Left lung (tissue), 10 donors: ENCODE measurements around the gene IRGC. TPM values are rescaled to one million over a fixed set of nuclear protein-coding genes. Genes with fewer than 3 reads are reported as not detected.

Experiments
- ATAC-seq: fragments of 200-7000 bp; cut with Tn5 transposase; one replicate; pipeline ENCODE4 v1.9.1; 2020; ENCODE audit warnings: moderate library complexity
- DNase-seq, 4 donors: peaks; one replicate each; pipeline ENCODE4 v3.0.0-alpha.2; 2013 to 2020
- H3K27ac ChIP-seq, 2 donors: fragments of 200-600 bp; sonication (generic) in 1 of 2; one replicate each; pipeline versions ENCODE4 v1.5.0 to v1.8.0; 2020 to 2021
- H3K27me3 ChIP-seq, 2 donors: fragments of 200-600 bp; sonication (generic) in 1 of 2; one replicate each; pipeline versions ENCODE4 v1.5.0 to v1.8.0; 2020 to 2021
- H3K36me3 ChIP-seq, 2 donors: fragments of 200-600 bp; sonication (generic) in 1 of 2; one replicate each; pipeline versions ENCODE4 v1.5.0 to v1.8.0; 2020 to 2021
- H3K4me1 ChIP-seq, 2 donors: fragments of 200-600 bp; one replicate each; pipeline ENCODE4 v1.8.0; 2021
- H3K4me3 ChIP-seq, 2 donors: fragments of 200-600 bp; sonication (generic) in 1 of 2; one replicate each; pipeline versions ENCODE4 v1.5.0 to v1.8.0; 2020 to 2021; ENCODE audit warnings: mild to moderate bottlenecking in 1 of 2
- H3K9me3 ChIP-seq, 2 donors: fragments of 200-600 bp; sonication (generic) in 1 of 2; one replicate each; pipeline versions ENCODE4 v1.5.0 to v1.8.0; 2020 to 2021
- CTCF ChIP-seq, 2 donors: fragments of 200-600 bp; sonication (generic) in 1 of 2; IDR thresholded peaks; one replicate each; pipeline versions ENCODE4 v1.5.0 to v1.8.0; 2021; ENCODE audit warnings: antibody characterized with exemption in 2 of 2
- intact Hi-C, 2 donors: fragments of 100-400 bp; cut with DNase I; formaldehyde crosslinking; loops; one replicate each; pipeline versions ENCODE4 v1.11.2 to v1.14.2; 2022
- polyA plus RNA-seq, 6 donors: library from polyadenylated mRNA; unstranded; fragments of 120-200 nt; gene quantifications; one replicate each; pipeline ENCODE4 v1.2.1, GENCODE V29; 2013; ENCODE audit not compliant: insufficient read length in 6 of 6
- total RNA-seq, 2 donors: library from RNA; stranded (reverse); fragmentation: NEBNext Ultra II Directional; extraction: Animal tissue kit (Norgen Biotek cat#: 25700); gene quantifications; one replicate each; pipeline ENCODE4 v1.2.1, GENCODE V29; 2021
- donor health status: DM: no; HTN: yes; CAD: no.
- donor health status: DM: no; HTN: no; CAD: no.

IRGC gene
- total and polyA plus RNA-seq, 8 donors, result not detected

GRCh38 chr19:43726736-43727592, 11.1 kb downstream of the IRGC start:
- peaks cover 0 to 39% of the 10 kb centered on the region in 2 donors for H3K36me3 ChIP-seq
- no peak for ATAC-seq
- intact Hi-C loops, result no loop called here
- H3K4me3 ChIP-seq, result no peak overlapping the region
- H3K27ac ChIP-seq, result no peak overlapping the region
- no peak for DNase-seq
- H3K9me3 ChIP-seq, result no peaks in the 10 kb centered on the region
- H3K4me1 ChIP-seq, result peaks cover 0 to 30% of the 10 kb centered on the region in 2 donors
- TF ChIP-seq CTCF (IDR thresholded peaks at IDR 0.05), result no peak
- H3K27me3 ChIP-seq, result no peaks in the 10 kb centered on the region

- H3K36me3 ChIP-seq, result peaks cover 0 to 45% of the 10 kb centered on the region in 2 donors
- no peak overlapping the region for H3K27ac ChIP-seq
- TF ChIP-seq CTCF (IDR thresholded peaks at IDR 0.05), result no peak
- no peak for ATAC-seq
- H3K27me3 ChIP-seq, result no peaks in the 10 kb centered on the region
- no peak for DNase-seq
- H3K9me3 ChIP-seq, result no peaks in the 10 kb centered on the region
- peaks cover 0 to 35% of the 10 kb centered on the region in 2 donors for H3K4me1 ChIP-seq
- intact Hi-C loops, result no loop called here
- no peak overlapping the region for H3K4me3 ChIP-seq
Observed at GRCh38 chr19:43727593-43727853, 11.6 kb downstream of the IRGC start.

- H3K36me3 ChIP-seq, result peaks cover 0 to 69% of the 10 kb centered on the region in 2 donors
- H3K4me1 ChIP-seq, result peaks cover 0 to 39% of the 10 kb centered on the region in 2 donors
- no peak overlapping the region for H3K27ac ChIP-seq
- DNase-seq (no peak), ATAC-seq (no peak)
- intact Hi-C loops, result loop anchor here in 1 of 2 donors (10.0 kb wide), 1 partner anchor 55 kb away; the partner anchor contains the start of gene PLAUR
- no peaks in the 10 kb centered on the region for H3K9me3 ChIP-seq
- no peak overlapping the region for H3K4me3 ChIP-seq
- H3K27me3 ChIP-seq, result no peaks in the 10 kb centered on the region
- TF ChIP-seq CTCF (IDR thresholded peaks at IDR 0.05), result no peak
Observed at GRCh38 chr19:43729919-43730318, 14.0 kb downstream of the IRGC start.

DNA sequence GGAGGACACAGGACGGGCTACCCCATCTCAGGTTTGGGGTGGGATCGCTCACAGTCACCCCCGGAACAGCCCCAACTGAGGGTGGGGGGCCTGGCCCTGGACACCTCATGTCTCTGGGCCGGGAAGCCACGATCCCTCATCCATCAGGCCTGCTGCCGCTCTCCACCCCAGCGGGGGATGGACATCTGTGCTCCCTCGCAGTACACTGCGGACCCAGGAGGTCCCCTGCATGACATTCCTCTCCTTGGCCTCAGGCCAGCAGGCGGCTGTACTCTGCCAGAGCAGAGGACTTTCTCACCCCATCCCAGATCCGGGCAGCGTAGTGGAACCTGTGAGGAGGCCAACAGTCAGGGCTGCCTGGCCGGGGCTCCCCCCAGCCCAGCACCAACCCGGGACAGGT, 15.5 kb downstream of the IRGC start:
- DNase-seq (no peak), ATAC-seq (no peak)
- Histone ChIP-seq H3K9me3 (no peaks in the 10 kb centered on the region), H3K36me3 (peaks cover 0 to 83% of the 10 kb centered on the region in 2 donors), H3K27ac (no peak overlapping the region), H3K4me1 (peaks cover 0 to 24% of the 10 kb centered on the region in 2 donors), H3K27me3 (no peaks in the 10 kb centered on the region), H3K4me3 (no peak overlapping the region)
- intact Hi-C loops, result loop anchor here in 1 of 2 donors (10.0 kb wide), 1 partner anchor 57 kb away; the partner anchor contains the start of gene PLAUR
- TF ChIP-seq CTCF (IDR thresholded peaks at IDR 0.05), result no peak

DNA sequence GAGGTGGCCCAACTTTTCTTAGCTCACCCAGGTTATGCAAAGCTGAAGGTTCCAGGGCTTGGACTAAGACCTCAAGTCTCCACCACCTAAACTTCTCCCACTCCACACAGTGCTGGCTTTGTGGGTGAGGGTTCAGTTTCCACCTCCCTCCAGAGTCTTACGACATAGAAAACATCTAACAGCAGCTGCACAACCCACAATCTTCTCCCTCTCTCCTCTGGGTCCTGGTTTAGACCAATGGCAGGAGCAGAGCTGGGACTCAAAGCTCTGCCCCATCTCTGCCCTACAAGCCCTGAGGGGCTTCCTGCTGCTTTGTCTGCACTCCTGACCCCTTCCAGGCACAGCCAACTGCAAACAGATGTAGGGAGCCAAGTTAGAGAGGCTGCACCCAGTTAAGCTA, 16.0 kb downstream of the IRGC start:
- Histone ChIP-seq H3K4me3 (no peak overlapping the region), H3K27me3 (no peaks in the 10 kb centered on the region), H3K9me3 (no peaks in the 10 kb centered on the region), H3K4me1 (peaks cover 0 to 21% of the 10 kb centered on the region in 2 donors), H3K36me3 (peaks cover 0 to 88% of the 10 kb centered on the region in 2 donors), H3K27ac (peak overlapping the region in 1 of 2 donors; percentile 30)
- no peak for DNase-seq
- no peak for TF ChIP-seq CTCF (IDR thresholded peaks at IDR 0.05)
- intact Hi-C loops, result loop anchor here in 1 of 2 donors (10.0 kb wide), 1 partner anchor 57 kb away; the partner anchor contains the start of gene PLAUR
- ATAC-seq, result no peak
